ENCODE results near the gene DNAH11.

GRCh38 chr7:21702303-21702702 is 159.5 kb downstream of the DNAH11 start:
- no peak for TF ChIP-seq CTCF (conservative IDR thresholded peaks at IDR 0.05 in 1 of 2, IDR thresholded peaks at IDR 0.05 in 1 of 2; ENCODE audit: low read depth in 1 of 2, low read length in 2 of 2)
- TF ChIP-seq EZH2 (IDR thresholded peaks at IDR 0.05; ENCODE audit: low read length, missing control alignments) = no peak

Measured in fibroblast of lung (primary cell).